Inferior parietal cortex (tissue), 1 donor: Measurements from ENCODE around the gene ITM2B.

Source experiments
- DNase-seq: peaks from one replicate; pipeline ENCODE4 v3.0.0-alpha.2; 2016; ENCODE audit errors: extremely low spot score

The ITM2B gene

DNA sequence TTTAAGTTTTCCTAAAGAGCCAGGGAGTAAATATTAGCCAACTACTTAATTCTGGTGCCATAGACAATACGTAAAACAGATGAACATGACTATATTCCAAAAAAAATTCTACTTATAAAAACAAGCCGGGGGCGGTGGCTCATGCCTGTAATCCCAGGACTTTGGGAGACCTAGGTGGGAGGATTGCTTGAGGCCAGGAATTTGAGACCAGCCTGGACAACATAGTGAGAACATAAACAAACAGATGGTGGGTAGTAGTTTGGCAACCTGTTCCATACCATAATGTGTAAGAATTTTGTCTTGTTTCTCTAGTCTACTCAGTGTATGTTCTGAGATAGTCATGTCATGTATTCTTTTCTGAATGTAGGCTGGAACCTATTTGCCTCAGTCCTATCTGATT lies 25.4 kb downstream of the ITM2B start:
- no peak for DNase-seq

- DNase-seq: no peak
Observed at GRCh38 chr13:48260970-48261369, 28.0 kb downstream of the ITM2B start.

GRCh38 chr13:48263196-48263595 lies 30.2 kb downstream of the ITM2B start:
- DNase-seq: no peak

DNA sequence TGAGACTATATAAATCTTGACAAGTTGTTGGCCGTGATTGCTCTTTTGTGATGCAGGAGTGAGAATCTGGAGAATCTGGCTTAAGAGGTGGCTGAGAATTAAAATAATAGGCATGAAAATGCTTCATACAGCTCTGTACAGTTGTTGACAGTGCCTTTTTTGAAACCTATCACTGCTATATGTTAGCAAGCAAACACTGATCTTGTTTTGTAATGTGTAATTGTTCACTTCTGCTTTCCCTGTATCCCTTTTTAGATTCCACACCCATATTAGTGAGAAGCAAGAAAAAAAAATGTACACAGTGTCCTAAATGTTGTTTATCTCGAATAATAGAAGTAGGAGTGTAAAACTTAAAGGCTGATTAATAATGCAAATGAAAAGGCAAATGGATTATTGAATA lies 31.1 kb downstream of the ITM2B start:
- DNase-seq: no peak

- no peak for DNase-seq
Observed at GRCh38 chr13:48265217-48265815, 32.3 kb downstream of the ITM2B start.

- DNase-seq: no peak
Observed at GRCh38 chr13:48266150-48266549, 33.1 kb downstream of the ITM2B start.

DNA sequence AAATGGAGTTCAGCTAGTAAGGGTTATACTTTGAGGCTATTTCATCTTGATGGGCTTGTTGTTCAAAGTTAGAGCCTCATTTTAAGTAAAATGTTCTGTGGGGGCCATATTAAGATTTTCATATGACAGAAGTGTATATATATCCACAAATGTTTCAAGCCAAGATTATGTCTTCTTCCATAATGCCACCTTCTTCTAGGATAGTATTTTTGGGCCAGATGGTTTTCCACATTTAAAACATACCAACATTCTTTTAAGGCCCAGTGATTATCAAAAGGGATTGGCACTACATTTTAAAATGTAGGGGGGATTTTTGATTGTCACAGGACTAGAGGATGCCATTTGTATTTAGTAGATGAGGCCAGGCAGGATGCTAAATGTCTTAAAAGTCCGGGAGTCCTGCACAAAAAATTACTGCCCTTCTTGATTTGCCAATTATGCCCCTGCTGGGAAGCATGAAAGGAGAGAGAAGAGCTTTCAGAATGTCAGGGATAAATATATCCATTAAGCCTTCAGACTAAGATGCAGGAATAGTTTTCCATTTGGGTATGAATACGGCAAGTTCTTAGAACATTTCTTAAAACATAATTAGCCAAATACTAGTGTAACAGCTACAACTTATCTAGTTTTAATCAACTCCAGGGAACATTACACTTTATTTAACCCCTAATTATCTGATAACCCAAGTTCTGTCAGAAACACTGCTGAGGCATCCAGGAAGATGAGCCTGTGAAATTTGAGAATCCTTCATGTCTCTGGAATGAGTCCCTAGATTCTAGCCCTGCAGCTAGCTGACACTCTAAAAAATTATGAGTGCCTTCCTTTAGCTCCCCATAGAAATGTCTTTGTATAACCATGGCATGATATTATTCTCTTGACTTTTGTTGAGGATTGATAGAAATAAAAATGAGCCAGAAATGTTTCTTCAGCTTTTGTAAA lies 34.0 kb downstream of the ITM2B start:
- DNase-seq: no peak

DNA sequence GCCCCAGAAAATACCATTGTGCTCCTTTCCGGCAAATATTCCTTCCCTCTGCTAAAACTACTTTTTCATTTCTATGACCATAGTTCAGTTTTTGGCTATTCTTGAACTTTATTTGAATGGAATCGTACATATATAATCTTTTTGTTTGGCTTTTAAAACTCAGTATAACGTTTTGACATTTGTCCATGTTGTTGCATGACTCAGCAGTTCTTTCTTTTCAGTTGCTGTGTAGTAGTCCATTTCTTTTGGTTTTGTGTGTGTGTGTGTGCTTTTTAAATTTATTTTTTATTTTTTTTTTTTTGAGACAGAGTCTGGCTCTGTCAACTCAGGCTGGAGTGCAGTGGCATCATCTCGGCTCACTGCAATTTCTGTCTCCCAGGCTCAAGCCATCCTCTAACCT lies 35.0 kb downstream of the ITM2B start:
- no peak for DNase-seq

DNA sequence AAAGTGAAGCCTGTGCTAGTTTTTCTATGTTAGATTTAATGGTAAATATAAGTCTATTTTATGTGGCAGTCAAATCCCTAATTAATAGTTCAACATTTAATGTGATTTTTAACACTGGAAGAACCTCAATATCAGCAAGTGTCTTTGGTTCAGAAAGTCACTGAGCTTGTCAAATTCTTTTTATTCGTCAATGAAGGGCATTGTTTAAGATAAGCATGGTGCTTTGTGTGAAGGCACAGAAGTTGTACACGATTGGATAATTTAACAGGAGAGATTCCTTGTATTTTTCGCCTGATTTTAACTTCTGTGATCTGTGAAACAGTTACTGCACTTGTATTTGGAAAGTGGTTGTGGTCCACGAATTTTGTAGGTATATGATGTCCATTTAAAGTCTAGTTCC lies 40.3 kb downstream of the ITM2B start:
- no peak for DNase-seq

GRCh38 chr13:48275507-48275906 lies 42.5 kb downstream of the ITM2B start:
- DNase-seq: no peak

- no peak for DNase-seq
Observed at GRCh38 chr13:48278806-48279205, 45.8 kb downstream of the ITM2B start.

DNA sequence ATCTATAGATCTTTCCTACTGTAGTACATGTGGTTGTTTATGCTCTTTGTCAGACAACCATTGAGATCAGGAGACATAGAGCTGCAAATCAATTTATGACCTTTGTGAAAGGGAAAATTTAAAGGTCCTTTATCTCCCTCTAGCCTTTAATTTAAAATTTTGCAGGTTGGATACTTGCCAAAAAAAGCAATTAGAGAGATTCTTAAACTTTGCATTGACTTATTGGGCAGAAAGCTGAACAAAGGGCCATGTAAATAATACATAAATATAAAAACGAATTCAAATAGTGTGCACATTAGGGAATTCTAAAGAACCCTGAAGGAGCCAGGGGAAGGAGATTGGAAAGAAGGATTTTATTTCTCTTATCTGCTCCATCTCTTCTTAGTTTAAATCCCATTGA lies 48.5 kb downstream of the ITM2B start:
- DNase-seq: no peak

GRCh38 chr13:48291730-48292129 lies 58.7 kb downstream of the ITM2B start:
- DNase-seq: no peak

GRCh38 chr13:48292650-48293049 lies 59.6 kb downstream of the ITM2B start:
- no peak for DNase-seq

- no peak for DNase-seq
Observed at GRCh38 chr13:48294653-48295052, 61.6 kb downstream of the ITM2B start.

DNA sequence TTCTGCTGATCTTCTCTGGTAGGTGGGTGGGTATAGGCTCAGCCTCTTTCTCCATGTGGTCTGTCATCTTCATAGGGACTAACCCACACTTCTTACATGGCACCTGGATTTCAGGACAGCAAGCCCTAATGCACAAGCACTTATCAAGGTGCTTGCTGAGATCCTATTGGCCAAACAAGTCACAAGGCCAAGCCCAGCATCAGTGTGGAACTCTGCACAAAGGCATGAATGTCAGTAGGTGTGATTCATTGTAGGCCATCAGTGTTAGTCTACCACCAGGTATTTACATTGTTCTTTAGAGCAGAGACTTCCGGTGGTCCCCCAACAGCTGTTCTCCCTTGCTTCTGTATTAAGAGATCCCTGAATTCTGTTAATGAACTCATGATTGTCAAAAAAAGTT lies 62.3 kb downstream of the ITM2B start:
- no peak for DNase-seq

DNA sequence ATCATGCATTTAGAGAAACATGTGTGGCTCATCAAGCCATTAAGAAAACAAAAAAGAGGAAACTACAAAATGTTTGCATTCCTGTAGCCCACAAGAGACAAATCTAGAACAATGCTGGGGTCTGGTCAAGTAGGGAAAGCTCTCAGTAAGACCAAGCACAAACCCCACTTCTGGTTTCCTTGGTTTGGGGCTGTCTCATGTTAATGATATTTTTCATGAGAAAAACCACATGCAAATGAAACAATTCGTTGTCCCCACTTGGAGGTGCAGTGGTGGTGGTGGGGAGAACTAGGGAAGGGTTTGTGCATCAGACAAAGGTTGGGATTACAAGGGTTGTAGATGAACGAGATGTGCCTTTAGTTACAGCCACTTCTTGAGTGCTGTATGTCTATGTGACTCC lies 63.5 kb downstream of the ITM2B start:
- no peak for DNase-seq

DNA sequence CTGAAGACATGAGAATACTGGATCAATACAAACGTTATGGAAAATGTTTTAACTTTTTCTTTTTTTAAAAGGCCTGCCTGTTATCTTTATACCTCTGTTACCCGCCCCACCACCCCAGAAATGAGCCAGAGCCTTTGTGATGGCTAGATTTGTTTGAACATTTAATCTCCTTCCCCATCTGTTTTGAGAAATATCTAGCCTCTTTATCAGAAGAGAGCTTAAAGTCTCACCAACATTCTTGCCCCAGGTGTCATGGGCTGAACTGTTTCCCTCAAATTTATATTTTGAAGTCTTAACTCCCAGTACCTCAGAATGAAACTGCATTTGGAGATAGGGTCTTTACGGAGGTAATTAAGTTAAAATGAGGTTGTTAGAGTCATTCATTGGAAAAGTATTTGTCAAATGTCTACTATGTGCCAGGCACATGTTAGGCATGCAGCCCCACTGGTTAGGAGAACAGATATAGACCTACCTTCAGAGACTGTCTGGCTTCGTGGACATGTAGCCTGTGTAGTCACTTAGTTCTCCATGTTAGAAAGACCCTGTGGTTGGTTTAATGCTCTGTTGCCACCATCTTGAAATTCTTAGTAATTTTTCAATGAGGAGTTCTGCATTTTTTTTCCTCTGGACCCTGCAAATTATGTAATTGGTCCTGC lies 64.3 kb downstream of the ITM2B start:
- no peak for DNase-seq

- no peak for DNase-seq
Observed at GRCh38 chr13:48299591-48299990, 66.6 kb downstream of the ITM2B start.

- DNase-seq: no peak
Observed at GRCh38 chr13:48302871-48303358, 69.9 kb downstream of the ITM2B start.

GRCh38 chr13:48303359-48304142 lies 70.5 kb downstream of the ITM2B start, which contains the start of gene RB1:
Gene RB1 (plus strand): TSS chr13:48303751. CDS start chr13:48303913, 162 bp downstream.
- peak; percentile 83 for DNase-seq
